GM12878 (cell line): ENCODE data around the gene TMEM217.

Experiments
- BHLHE40 ChIP-seq, 2 experiments: fragments of 450-650 bp in 1 of 2; IDR thresholded peaks; 2 replicates each; pipeline ENCODE4 v1.6.1; 2011 to 2017; ENCODE audit warnings: low read depth in 2 of 2, borderline replicate concordance in 1 of 2, improper control_type of control experiment in 1 of 2, low read length in 1 of 2, mild to moderate bottlenecking in 1 of 2
- CEBPB ChIP-seq, 2 experiments: fragments of 150-350 bp in 1 of 2; IDR thresholded peaks; 2 replicates each; pipeline ENCODE4 v1.6.1; 2012 to 2014; ENCODE audit warnings: low read depth in 2 of 2, low read length in 2 of 2, borderline replicate concordance in 1 of 2, inconsistent platforms in 1 of 2
- MAX ChIP-seq: IDR thresholded peaks from 2 replicates; pipeline ENCODE4 v1.6.1; 2012; ENCODE audit warnings: low read depth, low read length, improper control_type of control experiment
- NRF1 ChIP-seq: conservative IDR thresholded peaks from 2 replicates; pipeline ENCODE4 v1.6.1; 2011; ENCODE audit warnings: mild to moderate bottlenecking, low read depth, low read length, improper control_type of control experiment
- POLR2A ChIP-seq: IDR thresholded peaks from 2 replicates; pipeline ENCODE4 v1.6.1; 2011; ENCODE audit warnings: low read depth, mild to moderate bottlenecking, low read length
- SP1 ChIP-seq: IDR thresholded peaks from one replicate; pipeline ENCODE4 v1.6.1; 2011; ENCODE audit warnings: low read depth, low read length
- TF ChIP-seq, protein P1 (sequence below), 3 experiments: IDR thresholded peaks in 2 of 3; conservative IDR thresholded peaks in 1 of 3; 2 replicates each; pipeline ENCODE4 v1.5.1; 2011; ENCODE audit warnings: low read depth in 3 of 3, low read length in 3 of 3, mild to moderate bottlenecking in 3 of 3, control low read depth in 2 of 3, moderate library complexity in 2 of 3, inconsistent platforms in 1 of 3, mixed read lengths in 1 of 3; ENCODE audit not compliant: control insufficient read depth in 2 of 3, insufficient read depth in 1 of 3; ENCODE audit errors: extremely low read depth in 1 of 3
- TF ChIP-seq, protein P2 (sequence below): IDR thresholded peaks from 2 replicates; pipeline ENCODE4 v1.6.1; 2012; ENCODE audit warnings: mild to moderate bottlenecking, low read depth, low read length
- TF ChIP-seq, protein P3 (sequence below): IDR thresholded peaks from 2 replicates; pipeline ENCODE4 v1.6.1; 2011; ENCODE audit warnings: mild to moderate bottlenecking, low read depth, low read length, moderate library complexity; ENCODE audit not compliant: insufficient replicate concordance

DNA sequence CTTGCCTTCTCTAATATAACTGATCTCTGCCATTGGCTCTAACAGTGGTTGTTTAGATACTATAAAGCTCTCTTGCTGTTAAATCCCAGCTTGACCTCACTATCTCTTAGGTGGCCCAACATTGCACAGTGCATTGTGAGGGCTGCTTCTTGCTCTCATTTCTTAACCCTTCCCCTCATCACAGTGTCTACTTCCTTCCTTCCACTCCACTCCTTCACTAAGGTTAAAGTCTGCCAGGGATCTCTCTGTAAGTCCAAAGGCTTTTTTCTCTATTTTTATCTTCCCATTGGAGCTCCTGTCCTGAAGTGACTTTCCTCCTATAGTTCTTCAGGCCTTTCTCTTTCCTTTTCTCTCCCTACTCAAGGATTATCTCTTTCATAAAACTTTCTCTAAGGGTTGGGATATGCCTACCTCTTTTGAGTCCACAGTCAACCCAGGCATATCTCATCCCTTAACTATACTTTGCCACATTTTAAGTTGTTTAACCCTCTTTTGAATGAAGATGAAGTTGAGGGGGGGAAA, 4.4 kb downstream of the TMEM217 start:
- TF ChIP-seq POLR2A (no peak), BHLHE40 (IDR thresholded peaks at IDR 0.05; ENCODE audit: borderline replicate concordance in 1 of 2, low read depth in 2 of 2, low read length in 1 of 2) (no peak), MAX (no peak), CEBPB (IDR thresholded peaks at IDR 0.05; ENCODE audit: borderline replicate concordance in 1 of 2, low read depth in 2 of 2, low read length in 2 of 2) (no peak), SP1 (no peak), NRF1 (no peak)
- TF ChIP-seq, protein P1, sequence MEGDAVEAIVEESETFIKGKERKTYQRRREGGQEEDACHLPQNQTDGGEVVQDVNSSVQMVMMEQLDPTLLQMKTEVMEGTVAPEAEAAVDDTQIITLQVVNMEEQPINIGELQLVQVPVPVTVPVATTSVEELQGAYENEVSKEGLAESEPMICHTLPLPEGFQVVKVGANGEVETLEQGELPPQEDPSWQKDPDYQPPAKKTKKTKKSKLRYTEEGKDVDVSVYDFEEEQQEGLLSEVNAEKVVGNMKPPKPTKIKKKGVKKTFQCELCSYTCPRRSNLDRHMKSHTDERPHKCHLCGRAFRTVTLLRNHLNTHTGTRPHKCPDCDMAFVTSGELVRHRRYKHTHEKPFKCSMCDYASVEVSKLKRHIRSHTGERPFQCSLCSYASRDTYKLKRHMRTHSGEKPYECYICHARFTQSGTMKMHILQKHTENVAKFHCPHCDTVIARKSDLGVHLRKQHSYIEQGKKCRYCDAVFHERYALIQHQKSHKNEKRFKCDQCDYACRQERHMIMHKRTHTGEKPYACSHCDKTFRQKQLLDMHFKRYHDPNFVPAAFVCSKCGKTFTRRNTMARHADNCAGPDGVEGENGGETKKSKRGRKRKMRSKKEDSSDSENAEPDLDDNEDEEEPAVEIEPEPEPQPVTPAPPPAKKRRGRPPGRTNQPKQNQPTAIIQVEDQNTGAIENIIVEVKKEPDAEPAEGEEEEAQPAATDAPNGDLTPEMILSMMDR (IDR thresholded peaks at IDR 0.05 in 2 of 3, conservative IDR thresholded peaks at IDR 0.05 in 1 of 3; ENCODE audit: control insufficient read depth in 2 of 3, extremely low read depth in 1 of 3, insufficient read depth in 1 of 3, low read depth in 3 of 3, low read length in 3 of 3), result no peak
- TF ChIP-seq, protein P2, sequence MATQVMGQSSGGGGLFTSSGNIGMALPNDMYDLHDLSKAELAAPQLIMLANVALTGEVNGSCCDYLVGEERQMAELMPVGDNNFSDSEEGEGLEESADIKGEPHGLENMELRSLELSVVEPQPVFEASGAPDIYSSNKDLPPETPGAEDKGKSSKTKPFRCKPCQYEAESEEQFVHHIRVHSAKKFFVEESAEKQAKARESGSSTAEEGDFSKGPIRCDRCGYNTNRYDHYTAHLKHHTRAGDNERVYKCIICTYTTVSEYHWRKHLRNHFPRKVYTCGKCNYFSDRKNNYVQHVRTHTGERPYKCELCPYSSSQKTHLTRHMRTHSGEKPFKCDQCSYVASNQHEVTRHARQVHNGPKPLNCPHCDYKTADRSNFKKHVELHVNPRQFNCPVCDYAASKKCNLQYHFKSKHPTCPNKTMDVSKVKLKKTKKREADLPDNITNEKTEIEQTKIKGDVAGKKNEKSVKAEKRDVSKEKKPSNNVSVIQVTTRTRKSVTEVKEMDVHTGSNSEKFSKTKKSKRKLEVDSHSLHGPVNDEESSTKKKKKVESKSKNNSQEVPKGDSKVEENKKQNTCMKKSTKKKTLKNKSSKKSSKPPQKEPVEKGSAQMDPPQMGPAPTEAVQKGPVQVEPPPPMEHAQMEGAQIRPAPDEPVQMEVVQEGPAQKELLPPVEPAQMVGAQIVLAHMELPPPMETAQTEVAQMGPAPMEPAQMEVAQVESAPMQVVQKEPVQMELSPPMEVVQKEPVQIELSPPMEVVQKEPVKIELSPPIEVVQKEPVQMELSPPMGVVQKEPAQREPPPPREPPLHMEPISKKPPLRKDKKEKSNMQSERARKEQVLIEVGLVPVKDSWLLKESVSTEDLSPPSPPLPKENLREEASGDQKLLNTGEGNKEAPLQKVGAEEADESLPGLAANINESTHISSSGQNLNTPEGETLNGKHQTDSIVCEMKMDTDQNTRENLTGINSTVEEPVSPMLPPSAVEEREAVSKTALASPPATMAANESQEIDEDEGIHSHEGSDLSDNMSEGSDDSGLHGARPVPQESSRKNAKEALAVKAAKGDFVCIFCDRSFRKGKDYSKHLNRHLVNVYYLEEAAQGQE, result no peak
- TF ChIP-seq, protein P3, sequence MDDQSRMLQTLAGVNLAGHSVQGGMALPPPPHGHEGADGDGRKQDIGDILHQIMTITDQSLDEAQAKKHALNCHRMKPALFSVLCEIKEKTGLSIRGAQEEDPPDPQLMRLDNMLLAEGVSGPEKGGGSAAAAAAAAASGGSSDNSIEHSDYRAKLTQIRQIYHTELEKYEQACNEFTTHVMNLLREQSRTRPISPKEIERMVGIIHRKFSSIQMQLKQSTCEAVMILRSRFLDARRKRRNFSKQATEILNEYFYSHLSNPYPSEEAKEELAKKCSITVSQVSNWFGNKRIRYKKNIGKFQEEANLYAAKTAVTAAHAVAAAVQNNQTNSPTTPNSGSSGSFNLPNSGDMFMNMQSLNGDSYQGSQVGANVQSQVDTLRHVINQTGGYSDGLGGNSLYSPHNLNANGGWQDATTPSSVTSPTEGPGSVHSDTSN, result no peak
